ENCODE results near the gene MAT2A.

GRCh38 chr2:85550486-85550885 is 11.5 kb downstream of the MAT2A start:
- TF ChIP-seq, protein P1, sequence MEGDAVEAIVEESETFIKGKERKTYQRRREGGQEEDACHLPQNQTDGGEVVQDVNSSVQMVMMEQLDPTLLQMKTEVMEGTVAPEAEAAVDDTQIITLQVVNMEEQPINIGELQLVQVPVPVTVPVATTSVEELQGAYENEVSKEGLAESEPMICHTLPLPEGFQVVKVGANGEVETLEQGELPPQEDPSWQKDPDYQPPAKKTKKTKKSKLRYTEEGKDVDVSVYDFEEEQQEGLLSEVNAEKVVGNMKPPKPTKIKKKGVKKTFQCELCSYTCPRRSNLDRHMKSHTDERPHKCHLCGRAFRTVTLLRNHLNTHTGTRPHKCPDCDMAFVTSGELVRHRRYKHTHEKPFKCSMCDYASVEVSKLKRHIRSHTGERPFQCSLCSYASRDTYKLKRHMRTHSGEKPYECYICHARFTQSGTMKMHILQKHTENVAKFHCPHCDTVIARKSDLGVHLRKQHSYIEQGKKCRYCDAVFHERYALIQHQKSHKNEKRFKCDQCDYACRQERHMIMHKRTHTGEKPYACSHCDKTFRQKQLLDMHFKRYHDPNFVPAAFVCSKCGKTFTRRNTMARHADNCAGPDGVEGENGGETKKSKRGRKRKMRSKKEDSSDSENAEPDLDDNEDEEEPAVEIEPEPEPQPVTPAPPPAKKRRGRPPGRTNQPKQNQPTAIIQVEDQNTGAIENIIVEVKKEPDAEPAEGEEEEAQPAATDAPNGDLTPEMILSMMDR (IDR thresholded peaks at IDR 0.05; ENCODE audit: control extremely low read depth in 1 of 3, insufficient read depth in 1 of 3, low read depth in 1 of 3, low read length in 3 of 3), result no peak
- no peak for TF ChIP-seq POLR2A (IDR thresholded peaks at IDR 0.05; ENCODE audit: control extremely low read depth in 1 of 2, low read depth in 2 of 2, low read length in 2 of 2)
- TF ChIP-seq SUZ12 (IDR thresholded peaks at IDR 0.05; ENCODE audit: low read length), result no peak
- no peak for TF ChIP-seq TAF1 (IDR thresholded peaks at IDR 0.05; ENCODE audit: low read depth, low read length)
- TF ChIP-seq POLR2AphosphoS5 (IDR thresholded peaks at IDR 0.05; ENCODE audit: low read depth, low read length), result no peak
- no peak for TF ChIP-seq MAFK (IDR thresholded peaks at IDR 0.05; ENCODE audit: low read depth, low read length)
- TF ChIP-seq TCF12 (IDR thresholded peaks at IDR 0.05; ENCODE audit: low read depth, low read length), result no peak
- no peak for TF ChIP-seq MAX (IDR thresholded peaks at IDR 0.05)

Data from H1 (cell line).